Superior temporal gyrus (tissue), 1 donor: ENCODE data around the gene ASB2.

Experiments
- DNase-seq: peaks from one replicate; pipeline ENCODE4 v3.0.0-alpha.2; 2016; ENCODE audit errors: extremely low spot score

The ASB2 gene

DNA sequence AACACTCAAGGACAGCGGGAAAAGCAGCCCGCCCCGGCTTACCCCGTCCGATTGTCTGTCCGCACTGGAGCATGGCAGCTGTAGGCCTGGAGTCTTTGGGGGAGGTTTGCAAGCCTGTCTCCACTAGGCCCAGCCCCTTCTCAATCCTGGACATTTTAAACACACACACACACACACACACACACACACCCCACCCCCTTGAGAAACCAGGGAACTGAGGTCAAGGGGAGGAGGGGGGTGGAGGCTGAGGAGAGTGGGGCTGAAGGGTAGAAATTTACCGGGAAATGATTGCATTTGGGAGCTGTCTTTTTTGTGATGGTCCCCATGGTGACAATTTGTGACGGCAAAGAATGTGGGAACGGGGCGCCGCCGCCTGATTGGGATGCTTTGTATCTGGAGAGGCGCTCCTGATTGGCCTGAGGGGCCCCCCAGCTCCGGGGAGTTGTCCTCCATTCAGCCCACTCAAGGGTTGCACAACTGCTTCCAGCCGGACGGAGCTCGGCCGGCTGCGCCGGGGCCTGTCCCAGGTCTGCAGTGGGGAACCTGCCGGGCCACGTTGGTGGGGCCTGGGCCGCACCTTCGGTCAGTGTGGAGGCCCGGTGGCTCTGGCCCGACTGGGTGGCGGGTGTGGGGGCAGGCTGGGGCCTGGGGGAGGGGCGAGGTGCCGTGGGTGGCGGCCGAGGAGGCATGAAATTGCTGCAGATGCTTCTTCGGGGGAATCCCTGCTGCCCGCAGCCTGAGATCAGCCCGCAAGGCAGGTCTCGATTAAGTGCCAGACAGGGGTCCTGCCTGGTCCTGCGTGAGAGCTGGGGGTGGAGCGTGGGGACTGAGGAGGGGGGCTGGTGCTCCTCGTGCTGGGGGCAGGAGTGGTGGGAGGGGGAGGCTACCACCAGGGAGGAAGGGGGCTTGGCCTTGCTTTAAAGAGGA lies 49.2 kb downstream of the ASB2 start, which contains the start of gene FAM181A:
FAM181A (plus strand) TSS at position 472 of the 927 bp plus-strand sequence. CDS start 942 bp downstream, outside the sequence.
- DNase-seq, result no peak

DNA sequence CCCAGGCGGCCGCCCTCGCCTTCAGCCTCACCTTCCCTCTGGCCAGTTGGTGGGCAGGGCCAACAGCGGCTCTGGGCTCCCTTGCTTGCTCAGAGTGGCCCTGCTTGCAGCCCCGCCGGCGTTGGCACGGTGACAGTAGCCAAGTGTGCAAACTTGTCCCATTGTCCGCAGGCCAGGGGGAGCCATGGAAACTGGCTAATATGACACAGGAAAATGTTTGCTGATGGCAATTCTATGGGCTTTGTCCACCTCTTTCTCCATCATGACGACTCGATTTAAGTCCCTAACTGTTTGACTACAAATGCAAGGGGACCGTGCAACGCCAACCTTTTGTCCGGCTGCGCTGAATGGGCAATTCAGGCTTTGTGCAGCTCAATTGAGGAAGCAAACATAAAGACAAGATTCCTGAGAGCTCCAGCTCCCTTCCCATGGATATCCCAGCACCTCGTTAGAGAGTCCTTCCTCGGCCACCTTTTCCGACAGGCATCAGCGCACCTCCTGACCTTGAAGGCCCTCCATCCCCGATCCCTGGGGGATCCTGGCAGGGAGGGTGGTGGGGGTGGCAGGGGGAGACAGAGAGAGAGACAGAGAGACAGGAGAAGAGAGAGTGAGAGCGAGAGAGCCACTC lies 50.0 kb downstream of the ASB2 start:
- peak; percentile 34 for DNase-seq

DNA sequence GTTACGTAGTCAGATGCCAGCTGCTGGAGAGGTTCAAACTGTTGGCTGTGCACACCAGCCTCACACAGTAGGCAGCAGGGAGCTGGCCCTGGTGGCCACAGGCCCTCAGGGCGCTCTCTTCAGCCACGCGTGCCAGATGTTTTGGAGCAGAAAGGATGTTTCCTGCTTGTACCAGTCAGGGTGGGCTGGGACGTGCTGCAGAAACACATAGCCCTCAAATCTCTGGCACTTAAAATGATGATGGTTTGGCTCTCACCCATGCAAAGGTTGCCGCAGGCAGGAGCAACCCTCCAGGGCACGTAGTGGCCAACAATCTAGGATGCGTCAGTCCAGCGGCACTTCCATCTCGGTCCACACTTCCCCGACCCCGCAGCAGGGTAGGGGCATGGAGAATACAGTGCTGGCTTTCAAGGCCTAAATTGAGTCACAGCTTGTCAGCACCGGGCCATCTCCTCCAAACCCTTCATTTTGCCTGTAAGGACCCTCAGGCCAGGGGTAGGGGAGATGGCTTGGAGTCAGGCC lies 50.9 kb downstream of the ASB2 start:
- no peak for DNase-seq

DNA sequence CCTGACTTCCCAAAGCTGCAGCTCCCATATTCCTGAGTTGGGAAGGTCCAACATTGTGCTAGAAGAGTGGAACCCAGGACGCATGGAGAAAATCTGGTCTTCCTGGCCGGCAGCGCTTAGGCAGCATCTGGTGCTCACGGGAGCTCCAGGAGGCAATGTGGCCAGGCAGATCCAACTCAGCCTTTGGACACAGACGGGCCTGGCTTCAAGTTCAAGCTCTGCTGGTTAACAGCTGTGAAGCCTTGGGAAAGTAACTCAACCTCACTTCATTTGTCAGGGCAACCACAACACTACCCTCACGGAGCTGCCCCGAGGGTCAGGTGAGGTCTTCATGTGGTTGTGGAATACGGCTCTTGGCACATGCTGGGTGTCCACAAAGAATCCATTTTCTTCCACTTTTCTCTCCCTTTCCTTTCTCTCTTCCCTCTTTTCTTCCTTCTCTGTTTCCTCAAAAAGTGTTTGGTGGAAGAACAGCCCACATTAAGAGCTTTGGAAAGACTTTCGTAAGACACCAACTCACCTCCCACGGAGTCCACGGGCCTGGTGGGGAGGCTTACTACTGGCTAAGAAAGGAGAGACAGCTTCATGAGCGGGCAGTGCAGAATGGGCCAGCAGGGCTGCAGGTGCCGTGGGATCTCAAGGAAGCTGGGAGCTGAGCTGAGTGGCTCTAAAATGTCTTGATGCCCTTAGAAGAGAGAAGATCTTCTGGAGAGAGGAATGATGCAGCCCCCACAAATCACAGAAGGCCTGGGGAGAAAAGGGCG lies 51.6 kb downstream of the ASB2 start:
- DNase-seq, result no peak

DNA sequence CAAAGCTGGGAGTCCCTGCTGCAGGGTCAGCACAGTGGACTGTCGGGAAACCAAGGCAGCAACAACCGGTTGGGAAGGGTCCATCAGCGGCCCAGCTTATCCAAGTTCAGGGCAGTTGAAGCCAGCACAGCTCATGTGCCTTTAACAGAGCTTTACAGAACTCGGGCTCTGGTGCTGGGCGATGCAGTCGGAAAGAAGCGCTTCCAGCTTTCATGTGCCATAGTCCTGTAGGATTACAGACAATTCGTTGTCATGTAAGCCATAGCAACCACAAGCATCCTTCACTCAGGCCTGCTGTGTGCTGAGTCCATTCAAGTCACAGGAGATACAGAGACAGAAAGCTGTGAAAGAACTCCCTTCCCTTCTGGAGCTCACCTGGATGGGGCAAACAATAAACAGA lies 52.7 kb downstream of the ASB2 start:
- no peak for DNase-seq

DNA sequence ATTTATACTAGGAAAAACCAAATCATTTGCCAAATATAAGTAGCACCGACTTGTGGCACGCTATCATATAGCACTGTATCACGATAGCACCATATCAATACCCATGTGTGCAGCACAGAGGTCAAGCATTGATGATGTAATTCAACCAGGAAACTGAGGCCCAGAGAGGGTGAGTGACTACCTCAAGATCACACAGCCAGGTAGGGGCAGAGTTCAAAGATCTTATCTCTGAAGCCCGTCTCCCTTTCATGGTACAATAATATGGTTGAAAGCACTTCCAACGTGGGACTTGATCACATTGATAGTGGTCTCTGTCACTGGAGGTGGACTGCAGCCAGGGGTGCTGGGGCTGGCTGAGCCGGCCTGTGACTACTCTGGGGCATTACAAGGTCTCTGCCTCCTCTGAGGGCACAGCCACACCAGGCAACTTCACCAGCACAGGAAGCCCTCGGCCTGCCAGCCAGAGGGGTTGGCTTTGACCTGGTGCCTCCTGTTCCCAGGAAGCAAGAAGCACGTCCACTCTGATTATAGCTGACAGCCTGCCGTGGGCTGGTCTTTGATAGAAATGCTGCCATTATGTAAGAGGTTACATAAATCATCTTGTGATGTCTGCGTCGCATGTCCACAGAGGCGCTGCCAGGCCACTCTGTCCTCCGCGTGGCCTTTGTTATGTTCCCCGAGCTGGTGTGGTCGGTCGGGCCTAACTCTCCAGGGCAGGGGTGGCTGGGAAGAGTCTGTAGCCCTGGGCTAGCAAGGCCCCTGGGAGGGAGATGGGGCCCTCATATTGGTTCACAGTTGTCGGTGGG lies 55.2 kb downstream of the ASB2 start:
- no peak for DNase-seq

DNA sequence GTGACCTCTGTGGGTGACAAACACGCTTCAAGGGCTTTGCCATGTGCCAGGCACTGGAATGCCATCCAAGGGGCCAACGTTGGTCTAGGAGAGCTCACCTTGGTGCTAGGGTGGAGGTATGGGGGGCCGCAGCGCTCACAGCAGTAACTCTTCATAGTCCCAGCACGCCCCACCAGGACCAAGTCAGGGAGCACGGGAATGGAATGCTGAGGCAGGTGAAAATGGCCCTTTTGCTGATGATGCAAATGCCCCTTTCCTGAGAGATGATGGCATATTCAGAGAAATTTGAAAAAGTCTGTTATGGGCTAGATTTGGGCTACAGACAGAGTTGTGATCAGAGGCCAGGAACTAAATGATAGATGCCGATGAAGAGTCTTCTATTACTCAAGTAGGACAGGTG lies 59.2 kb downstream of the ASB2 start:
- no peak for DNase-seq

DNA sequence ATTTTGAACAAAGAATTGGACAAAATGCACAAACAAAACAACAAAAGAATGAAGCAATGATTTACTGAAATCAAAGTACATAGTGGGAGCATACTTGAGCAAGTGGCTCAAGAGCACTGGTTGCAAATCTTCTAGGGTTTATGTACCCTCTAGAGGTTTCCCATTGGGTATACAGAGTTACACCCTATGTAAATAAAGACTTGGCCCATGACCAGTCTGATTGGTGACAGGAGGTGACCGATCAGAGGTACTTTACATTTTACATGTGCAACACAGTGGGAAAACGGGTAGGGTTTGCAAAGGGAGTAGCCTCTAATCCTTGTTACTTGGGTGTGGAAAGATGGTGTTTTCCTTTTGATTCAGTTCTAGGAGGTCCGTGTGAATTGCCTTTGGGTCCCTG lies 59.9 kb downstream of the ASB2 start:
- no peak for DNase-seq

DNA sequence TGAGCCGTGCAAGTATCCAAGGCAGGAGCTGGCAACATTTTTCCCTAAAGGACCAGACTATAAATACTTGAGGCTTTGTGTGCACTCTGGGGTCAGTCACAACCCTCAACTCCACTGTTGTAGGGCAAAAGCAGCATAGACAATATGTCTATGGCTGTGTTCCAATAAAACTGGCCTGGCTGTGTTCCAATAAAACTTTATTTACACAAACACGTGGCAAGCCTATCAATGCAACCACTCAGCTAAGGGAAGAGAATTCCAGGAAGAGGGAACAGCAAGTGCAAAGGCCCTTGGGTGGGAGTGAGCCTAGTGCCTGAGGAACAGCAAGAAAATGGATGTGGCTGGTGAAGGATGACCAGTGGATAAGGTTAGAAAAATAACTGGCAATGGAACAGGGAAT lies 60.6 kb downstream of the ASB2 start:
- DNase-seq, result no peak

DNA sequence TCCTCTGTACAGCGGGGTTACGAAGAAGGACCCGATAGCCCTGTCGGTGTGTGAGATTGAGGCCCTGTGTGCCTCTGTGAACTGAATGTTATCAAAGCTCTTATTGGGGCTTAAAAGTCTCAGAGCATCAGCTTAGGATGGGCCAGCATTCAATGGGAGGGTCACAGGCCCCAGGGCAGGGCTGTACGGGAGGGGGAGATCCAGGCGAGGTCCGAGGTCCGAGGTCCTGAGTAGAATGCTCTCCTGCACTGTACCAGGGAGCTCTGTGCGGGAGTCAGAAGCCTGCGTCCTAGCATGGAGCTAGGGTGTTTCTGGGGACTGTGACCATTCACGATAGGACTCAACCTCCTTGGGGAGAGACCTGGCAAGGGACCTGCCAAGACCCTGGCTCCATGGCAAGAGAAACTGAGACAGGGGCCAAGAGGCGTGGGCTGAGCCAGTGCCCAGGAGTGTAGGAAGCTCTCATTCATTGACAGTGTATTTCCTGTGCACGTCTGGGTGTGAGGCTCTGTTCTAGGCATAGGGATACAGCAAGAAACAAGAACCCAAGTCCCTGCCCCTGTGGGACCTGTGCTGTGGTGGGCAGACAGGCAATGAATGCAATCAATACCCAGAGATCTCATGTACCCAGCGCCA lies 61.2 kb downstream of the ASB2 start:
- no peak for DNase-seq

DNA sequence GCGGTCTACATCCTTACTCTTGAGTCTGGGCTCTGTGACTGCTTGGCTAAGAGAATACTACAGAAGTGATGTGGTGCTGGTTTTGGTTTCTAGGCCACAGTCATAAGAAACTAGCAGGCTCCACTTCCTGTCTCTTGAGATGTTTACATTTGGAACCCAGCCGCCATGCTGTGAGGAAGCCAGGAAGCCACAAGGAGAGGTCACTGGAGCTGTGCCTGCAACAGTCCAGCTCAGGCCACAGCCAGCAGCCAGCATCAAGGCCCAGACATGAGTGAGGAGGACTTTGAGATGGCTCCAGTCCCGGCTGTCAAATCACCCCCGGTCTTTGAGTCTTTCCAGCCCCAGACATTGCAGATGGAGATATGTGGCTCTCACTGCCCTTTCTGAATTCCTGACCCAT lies 62.1 kb downstream of the ASB2 start:
- DNase-seq, result no peak

DNA sequence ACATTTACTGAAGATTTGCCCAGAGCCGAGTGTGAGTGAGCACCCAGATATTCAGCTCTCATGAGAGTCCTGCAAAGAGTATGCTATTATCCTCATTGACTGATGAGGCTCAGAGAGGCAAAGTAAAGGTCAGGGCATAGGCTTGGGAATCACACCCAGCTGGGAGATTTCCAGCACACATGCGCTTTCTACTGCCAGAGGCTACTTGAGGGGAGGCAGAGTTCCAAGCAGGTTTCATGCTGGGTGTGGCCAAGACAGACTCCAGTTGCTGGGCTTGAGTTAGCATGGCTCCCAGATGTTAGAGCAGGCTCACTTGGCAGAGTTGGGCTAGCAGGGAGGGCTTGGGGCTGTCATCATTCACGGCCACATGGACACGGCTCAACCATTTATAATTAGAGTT lies 63.6 kb downstream of the ASB2 start:
- no peak for DNase-seq

DNA sequence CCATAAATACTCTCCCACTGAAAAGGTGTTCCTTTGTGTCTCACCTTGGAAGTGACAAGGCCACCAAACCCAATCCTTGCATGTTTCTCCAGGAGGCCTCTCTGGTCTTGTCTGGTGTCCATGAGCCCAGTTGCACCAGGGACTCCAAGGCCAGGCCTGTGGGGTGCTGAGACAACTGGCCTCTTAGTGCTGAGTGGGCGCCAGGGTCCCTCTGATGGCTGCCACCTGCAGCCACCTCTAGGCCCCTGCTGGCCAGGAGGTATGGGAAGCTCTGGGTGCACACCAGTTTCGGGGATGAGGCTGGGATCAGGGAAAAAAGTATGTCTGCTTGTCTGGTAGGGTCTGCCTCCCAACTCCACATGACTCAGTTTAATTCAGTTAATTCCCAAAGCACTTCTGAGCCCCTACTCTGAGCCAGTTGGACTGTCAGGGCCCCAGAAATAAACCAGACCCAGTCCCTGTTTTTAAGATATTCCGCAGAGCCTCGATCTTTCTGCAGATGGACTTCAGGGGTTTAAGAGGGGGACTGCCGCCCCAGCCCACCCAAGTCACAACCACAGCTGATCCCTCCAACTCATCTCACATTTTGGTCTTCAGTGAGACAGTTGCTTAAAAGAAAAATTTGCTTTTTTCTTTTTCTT lies 64.3 kb downstream of the ASB2 start:
- no peak for DNase-seq

DNA sequence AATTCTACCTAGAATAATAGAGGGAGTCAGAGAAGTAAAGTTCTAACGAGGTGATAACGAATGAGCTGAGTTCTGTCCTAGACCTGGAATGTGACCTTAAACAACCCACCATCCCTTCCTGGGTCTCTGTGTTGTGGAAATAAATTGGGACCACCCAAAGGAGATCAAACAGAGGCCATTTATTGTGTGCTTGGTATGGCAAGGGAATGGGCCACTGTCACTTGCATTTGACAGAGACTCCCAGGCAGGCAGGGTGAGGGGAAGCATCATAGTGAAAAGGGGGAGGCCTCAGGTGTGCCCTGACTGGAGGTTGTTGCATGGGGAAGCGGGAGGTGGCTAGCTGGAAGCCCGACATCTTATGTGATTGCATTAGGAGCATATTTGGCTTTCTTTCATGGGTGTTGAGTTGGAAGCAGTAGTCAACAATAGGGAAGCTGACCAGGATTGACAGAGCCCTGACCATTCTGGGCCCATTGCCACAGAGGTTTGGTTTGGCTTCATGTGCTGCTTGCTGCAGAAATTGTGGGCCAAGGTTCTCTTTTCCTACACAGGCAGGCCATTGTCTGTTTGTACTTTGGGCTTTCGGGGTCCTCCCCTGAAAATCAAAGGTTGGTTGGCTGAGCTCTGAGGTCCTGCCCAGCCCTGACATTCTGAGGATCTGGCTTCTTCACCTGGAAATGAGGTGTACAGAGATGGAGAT lies 66.8 kb downstream of the ASB2 start:
- no peak for DNase-seq

DNA sequence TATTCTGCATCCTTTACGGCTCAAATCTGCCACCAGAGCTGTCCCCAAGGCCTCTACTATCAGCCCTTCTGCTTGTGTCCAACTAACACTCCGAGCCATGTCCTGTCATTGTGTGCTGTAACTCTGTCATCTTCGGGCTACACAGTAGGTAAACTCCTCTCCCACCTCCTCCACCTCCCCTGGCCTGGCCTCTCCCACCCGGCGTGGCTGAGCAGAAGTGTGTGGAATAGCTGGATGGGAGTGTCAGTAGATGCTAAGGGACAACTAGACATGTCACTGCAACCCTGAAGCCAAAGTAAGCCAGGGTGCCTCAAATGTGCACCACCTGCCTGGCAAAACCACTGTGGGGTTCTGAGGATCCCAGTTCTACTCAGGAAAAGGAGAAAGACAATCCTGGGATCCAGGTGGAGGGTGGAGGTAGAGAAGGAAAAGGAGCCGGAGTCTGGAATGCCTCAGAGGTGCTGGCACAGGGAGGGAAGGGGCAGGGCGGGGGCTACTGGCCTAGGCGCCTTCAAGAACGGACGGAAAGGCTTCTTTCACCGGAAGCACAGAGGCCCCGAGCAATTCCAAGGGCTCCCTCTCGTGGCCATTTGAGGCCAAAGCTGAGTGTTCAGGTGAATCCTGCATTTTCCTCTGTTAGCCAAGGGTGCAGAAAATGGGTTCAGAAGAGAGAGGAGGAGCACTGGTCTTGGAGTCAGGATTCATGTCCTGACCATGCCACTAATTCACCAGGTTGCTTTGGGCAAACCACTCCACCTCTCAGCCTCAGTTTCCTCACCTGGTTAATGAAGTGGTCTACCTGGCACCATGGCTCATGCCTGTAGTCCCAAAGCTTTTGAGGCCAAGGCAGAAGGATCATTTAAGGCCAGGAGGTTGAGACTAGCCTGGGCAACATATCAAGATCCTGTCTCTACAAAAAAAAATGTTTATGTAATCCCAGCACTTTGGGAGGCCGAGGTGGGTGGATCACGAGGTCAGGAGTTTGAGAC lies 69.7 kb downstream of the ASB2 start:
- DNase-seq, result peak; percentile 67

DNA sequence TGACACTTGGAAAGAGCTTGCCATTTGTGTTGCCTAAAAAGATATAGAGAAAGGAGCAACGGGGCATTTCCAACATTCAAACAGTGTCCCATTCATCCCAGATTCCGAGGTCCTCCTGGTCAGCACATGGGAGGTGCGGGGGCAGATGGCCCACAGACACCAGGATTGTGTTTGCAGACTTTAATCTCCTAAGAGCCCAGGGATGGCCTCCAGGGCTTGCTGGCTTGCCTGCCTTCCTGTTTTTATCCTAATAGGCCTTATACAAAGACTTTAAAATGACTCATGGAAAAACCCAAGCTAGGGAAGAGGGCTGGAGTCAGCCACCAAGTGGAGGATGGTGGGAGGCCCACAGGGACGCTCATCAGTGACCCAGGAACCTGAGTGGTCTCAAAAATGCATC lies 70.7 kb downstream of the ASB2 start:
- DNase-seq, result no peak

DNA sequence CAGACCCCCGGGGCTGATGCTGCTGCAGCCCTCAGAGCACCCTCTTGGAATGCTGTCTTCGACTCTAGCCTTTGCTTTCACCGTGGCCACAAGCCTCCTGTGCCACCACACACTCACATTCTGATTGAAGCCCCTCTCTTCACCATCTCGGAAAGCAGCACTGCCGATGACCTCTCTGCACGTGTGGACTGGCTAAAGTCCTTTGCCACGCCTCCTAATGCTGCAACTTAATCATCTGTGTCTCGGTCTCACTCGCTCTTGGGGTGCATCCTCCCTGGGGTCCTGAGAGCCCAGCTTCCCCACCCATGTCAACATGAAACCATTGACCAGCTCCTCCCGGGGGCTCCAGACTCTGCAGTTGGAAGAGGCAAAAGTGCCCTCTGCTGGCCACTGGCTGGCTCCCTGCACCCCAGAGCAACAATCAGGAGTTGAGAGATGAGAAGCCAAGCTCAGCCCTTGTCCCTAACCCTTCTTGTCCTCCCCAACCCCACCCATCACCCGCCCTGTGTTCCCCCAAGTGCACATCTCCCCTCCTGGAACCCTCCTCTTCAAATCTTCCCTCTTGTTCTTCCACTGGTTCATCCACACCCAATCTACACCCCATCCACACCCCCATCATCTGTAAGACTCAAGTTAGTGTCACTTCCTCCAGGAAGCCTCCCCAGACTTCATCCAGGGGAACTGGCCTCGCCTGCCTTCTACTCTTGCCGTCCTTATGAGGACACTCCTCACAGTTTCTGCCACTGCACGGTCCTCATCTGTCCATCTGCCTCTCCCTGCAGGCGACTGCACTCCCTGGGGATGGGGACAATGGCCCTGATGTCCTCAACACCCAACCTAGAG lies 72.8 kb downstream of the ASB2 start:
- DNase-seq, result no peak
